G401.6 (cell line): ENCODE results near the gene KRT74.

Experiments used
- FAIRE-seq: peaks from 2 replicates; lab custom pipeline; 2012; peaks lifted over from hg19 to GRCh38; lab: Jason Lieb, UNC

The KRT74 gene

GRCh38 chr12:52573743-52574142 lies at the start of gene KRT74:
Gene KRT74 (minus strand): TSS chr12:52573843. CDS start chr12:52573777, 66 bp downstream.
- no peak for FAIRE-seq

GRCh38 chr12:52622349-52622748 lies 48.7 kb upstream of the KRT74 start:
- FAIRE-seq, result no peak

- FAIRE-seq, result no peak
These were observed 45.2 kb upstream of the KRT74 start for GRCh38 chr12:52618866-52619265.

GRCh38 chr12:52618216-52618615 lies 44.6 kb upstream of the KRT74 start, which contains the start of gene KRT73:
Gene KRT73 (minus strand): TSS chr12:52618559. CDS start chr12:52618524, 35 bp downstream.
- no peak for FAIRE-seq

GRCh38 chr12:52617403-52617785 lies 43.8 kb upstream of the KRT74 start:
- FAIRE-seq, result no peak

GRCh38 chr12:52616680-52617402 lies 43.2 kb upstream of the KRT74 start:
- no peak for FAIRE-seq

GRCh38 chr12:52615912-52616311 lies 42.3 kb upstream of the KRT74 start:
- FAIRE-seq, result no peak

- no peak for FAIRE-seq
These were observed 41.7 kb upstream of the KRT74 start for GRCh38 chr12:52615208-52615868.

- no peak for FAIRE-seq
These were observed 41.0 kb upstream of the KRT74 start for GRCh38 chr12:52614381-52615207.

GRCh38 chr12:52613384-52614030 lies 39.9 kb upstream of the KRT74 start:
- FAIRE-seq, result no peak

- FAIRE-seq, result no peak
These were observed 39.1 kb upstream of the KRT74 start for GRCh38 chr12:52612431-52613383.

- FAIRE-seq, result no peak
These were observed 37.4 kb upstream of the KRT74 start for GRCh38 chr12:52611080-52611468.

- no peak for FAIRE-seq
These were observed 35.4 kb upstream of the KRT74 start for GRCh38 chr12:52608826-52609630.

GRCh38 chr12:52608161-52608560 lies 34.5 kb upstream of the KRT74 start:
- FAIRE-seq, result no peak

- FAIRE-seq, result no peak
These were observed 33.7 kb upstream of the KRT74 start for GRCh38 chr12:52607314-52607713.

- FAIRE-seq, result no peak
These were observed 33.1 kb upstream of the KRT74 start for GRCh38 chr12:52606581-52607218.

GRCh38 chr12:52606096-52606495 lies 32.5 kb upstream of the KRT74 start:
- FAIRE-seq, result no peak

GRCh38 chr12:52605542-52605941 lies 31.9 kb upstream of the KRT74 start:
- no peak for FAIRE-seq

GRCh38 chr12:52604859-52605258 lies 31.2 kb upstream of the KRT74 start:
- FAIRE-seq, result no peak

GRCh38 chr12:52603314-52603713 lies 29.7 kb upstream of the KRT74 start:
- no peak for FAIRE-seq
